Measurements from ENCODE around the gene KCNA3.

DNA sequence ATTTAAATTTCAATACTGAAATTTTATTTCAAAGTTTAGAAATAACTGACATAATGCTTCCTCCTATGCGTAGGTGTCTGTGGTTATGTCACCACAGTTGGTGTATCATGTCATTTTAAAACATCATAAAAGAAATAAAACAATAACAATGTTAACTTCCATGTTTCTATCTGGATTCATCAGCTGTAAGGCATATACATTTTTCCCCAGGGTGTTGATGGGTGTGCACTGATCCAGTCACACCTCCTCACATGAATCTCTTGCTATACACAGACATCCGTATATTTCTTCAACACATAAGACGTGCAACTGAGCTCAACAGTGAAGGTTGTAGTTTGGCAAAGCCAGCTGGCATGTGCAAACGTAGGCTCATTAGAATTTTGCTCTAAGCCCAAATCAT is 6.2 kb downstream of the KCNA3 start:
- no peak for TF ChIP-seq CTCF (IDR thresholded peaks at IDR 0.05)
- no peak for TF ChIP-seq EZH2 (IDR thresholded peaks at IDR 0.05)
- no peak for TF ChIP-seq EZH2phosphoT487 (IDR thresholded peaks at IDR 0.05)
